ENCODE measurements around the gene PKD1L1.
"Not testable (repeated sequence)": the region's sequence is repeated elsewhere in the genome, so short reads cannot be mapped to it uniquely, and the experiment has no call there.

PKD1L1 gene

GRCh38 chr7:47818796-47819606 is 129.3 kb downstream of the PKD1L1 start:
- peak; percentile 34 to 37 for DNase-seq (ENCODE audit: low read depth in 2 of 2)

- DNase-seq (ENCODE audit: low read depth in 2 of 2), result no peak
Observed at GRCh38 chr7:47817917-47818316, 130.3 kb downstream of the PKD1L1 start.

GRCh38 chr7:47816647-47817046 is 131.6 kb downstream of the PKD1L1 start:
- DNase-seq (ENCODE audit: low read depth in 2 of 2), result no peak

GRCh38 chr7:47815867-47816266 is 132.4 kb downstream of the PKD1L1 start:
- DNase-seq (ENCODE audit: low read depth in 2 of 2), result no peak

- no peak for DNase-seq (ENCODE audit: low read depth in 2 of 2)
Observed at GRCh38 chr7:47814905-47815613, 133.2 kb downstream of the PKD1L1 start.

- no peak for DNase-seq (ENCODE audit: low read depth in 2 of 2)
Observed at GRCh38 chr7:47813620-47814260, 134.5 kb downstream of the PKD1L1 start.

GRCh38 chr7:47812429-47813136 is 135.7 kb downstream of the PKD1L1 start:
- DNase-seq (ENCODE audit: low read depth in 2 of 2), result no peak

- no peak for DNase-seq (ENCODE audit: low read depth in 2 of 2)
Observed at GRCh38 chr7:47811632-47812380, 136.5 kb downstream of the PKD1L1 start.

GRCh38 chr7:47809387-47809786 is 138.9 kb downstream of the PKD1L1 start:
- DNase-seq (ENCODE audit: low read depth in 2 of 2), result no peak

GRCh38 chr7:47808321-47808720 is 139.9 kb downstream of the PKD1L1 start:
- no peak for DNase-seq (ENCODE audit: low read depth in 2 of 2)

- DNase-seq (ENCODE audit: low read depth in 2 of 2), result no peak
Observed at GRCh38 chr7:47807756-47808155, 140.5 kb downstream of the PKD1L1 start.

GRCh38 chr7:47807126-47807525 is 141.1 kb downstream of the PKD1L1 start:
- no peak for DNase-seq (ENCODE audit: low read depth in 2 of 2)

GRCh38 chr7:47806701-47807103 is 141.6 kb downstream of the PKD1L1 start:
- DNase-seq (ENCODE audit: low read depth in 2 of 2), result no peak

- no peak for DNase-seq (ENCODE audit: low read depth in 2 of 2)
Observed at GRCh38 chr7:47804767-47805545, 143.3 kb downstream of the PKD1L1 start.

GRCh38 chr7:47803846-47804245 is 144.4 kb downstream of the PKD1L1 start:
- no peak for DNase-seq (ENCODE audit: low read depth in 2 of 2)

GRCh38 chr7:47803025-47803424 is 145.2 kb downstream of the PKD1L1 start:
- no peak for DNase-seq (ENCODE audit: low read depth in 2 of 2)

GRCh38 chr7:47801423-47801822 is 146.8 kb downstream of the PKD1L1 start:
- no peak for DNase-seq (ENCODE audit: low read depth in 2 of 2)

- no peak for DNase-seq (ENCODE audit: low read depth in 2 of 2)
Observed at GRCh38 chr7:47799524-47799923, 148.7 kb downstream of the PKD1L1 start.

- no peak for DNase-seq (ENCODE audit: low read depth in 2 of 2)
Observed at GRCh38 chr7:47796347-47796746, 151.9 kb downstream of the PKD1L1 start.

GRCh38 chr7:47795631-47796030 is 152.6 kb downstream of the PKD1L1 start:
- DNase-seq (ENCODE audit: low read depth in 2 of 2), result no peak

- DNase-seq (ENCODE audit: low read depth in 2 of 2), result not testable (repeated sequence)
Observed at GRCh38 chr7:47795126-47795525, 153.1 kb downstream of the PKD1L1 start.

All from stimulated activated CD8-positive, alpha-beta memory T cell treated with anti-CD3 and anti-CD28 coated beads, Interleukin-2, amount 100 ng/mL, for 48 hours (primary cell).